Thyroid gland (tissue), 4 donors: ENCODE measurements around the gene PCBP3.

Experiments used
- CTCF ChIP-seq, 6 experiments: fragments of 200-600 bp in 3 of 6; fragments of 450-650 bp in 3 of 6; sonication (generic) in 3 of 6; IDR thresholded peaks; one replicate each; pipeline ENCODE4 v1.5.1; 2016 to 2019; ENCODE audit warnings: antibody characterized with exemption in 6 of 6, mild to moderate bottlenecking in 2 of 6, inconsistent platforms in 1 of 6, moderate library complexity in 1 of 6
- POLR2A ChIP-seq, 2 donors: fragments of 450-650 bp; IDR thresholded peaks; one replicate each; pipeline ENCODE4 v1.6.1; 2017; ENCODE audit warnings: antibody characterized with exemption in 2 of 2, mild to moderate bottlenecking in 2 of 2, moderate library complexity in 1 of 2

DNA sequence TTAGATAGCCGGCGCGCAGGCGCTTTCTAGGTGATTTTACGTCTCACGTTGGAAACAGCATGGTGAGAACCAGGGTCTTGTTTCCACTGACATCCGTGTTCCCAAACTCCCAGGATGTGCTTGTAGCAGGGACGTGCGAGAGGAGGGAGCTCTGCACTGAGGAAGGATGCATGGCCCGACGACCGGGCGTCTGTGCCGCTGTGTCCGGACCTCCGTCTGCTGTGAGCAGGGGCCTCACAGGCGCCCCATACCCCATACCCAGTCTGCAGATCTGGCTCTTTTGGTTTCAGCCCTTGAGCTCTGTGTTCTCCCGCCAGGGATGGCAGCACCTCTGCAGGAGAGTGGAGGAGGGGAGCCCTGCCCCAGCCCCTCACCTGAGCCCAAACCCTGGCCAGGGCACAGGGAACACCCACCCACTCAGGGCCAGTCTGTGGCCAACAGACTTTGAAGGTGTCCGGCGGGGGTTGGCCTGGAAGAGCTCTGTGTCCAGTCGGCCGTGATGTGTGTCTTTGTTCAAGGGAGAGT is 270.9 kb downstream of the PCBP3 start:
- TF ChIP-seq CTCF (IDR thresholded peaks at IDR 0.05), result no peak
- no peak for TF ChIP-seq POLR2A (IDR thresholded peaks at IDR 0.05)
